Right lobe of liver (tissue), 6 donors: ENCODE data around the gene SMG7. TPM values are rescaled to one million over a fixed set of nuclear protein-coding genes. Genes with fewer than 3 reads are reported as not detected.

Experiments used
- ATAC-seq, 4 donors: fragments of 200-7000 bp; cut with Tn5 transposase; one replicate each; pipeline ENCODE4 v1.9.1; 2020; ENCODE audit warnings: mild to moderate bottlenecking in 4 of 4, moderate library complexity in 4 of 4
- DNase-seq, 3 donors: peaks; one replicate each; pipeline ENCODE4 v3.0.0-alpha.2; 2020
- H3K27ac ChIP-seq, 3 donors: fragments of 200-600 bp; one replicate each; pipeline ENCODE4 v1.8.0; 2022
- H3K27me3 ChIP-seq, 2 donors: fragments of 200-600 bp; one replicate each; pipeline ENCODE4 v1.8.0; 2022
- H3K36me3 ChIP-seq, 4 donors: fragments of 200-600 bp; sonication (generic) in 1 of 4; one replicate each; pipeline versions ENCODE4 v1.5.1 to v1.8.0; 2017 to 2022; ENCODE audit warnings: control low read depth in 1 of 4
- H3K4me1 ChIP-seq, 4 donors: fragments of 200-600 bp; sonication (generic) in 1 of 4; one replicate each; pipeline versions ENCODE4 v1.5.1 to v1.8.0; 2017 to 2022; ENCODE audit warnings: control low read depth in 1 of 4
- H3K4me3 ChIP-seq, 3 donors: fragments of 200-600 bp; one replicate each; pipeline ENCODE4 v1.8.0; 2022
- H3K9me3 ChIP-seq, 4 donors: fragments of 200-600 bp; sonication (generic) in 1 of 4; one replicate each; pipeline versions ENCODE4 v1.5.1 to v1.8.0; 2017 to 2022; ENCODE audit warnings: control low read depth in 1 of 4
- POLR2A ChIP-seq: fragments of 450-650 bp; IDR thresholded peaks from one replicate; pipeline ENCODE4 v1.6.1; 2017; ENCODE audit warnings: antibody characterized with exemption, mild to moderate bottlenecking
- WGBS: methylation state at CpG from one replicate; pipeline ENCODE4 v1.1.6; 2018; ENCODE audit warnings: low coverage, low lambda C conversion rate; ENCODE audit not compliant: insufficient coverage; ENCODE audit errors: missing lambda C conversion rate; 5-methylcytosine and 5-hydroxymethylcytosine counted together
- intact Hi-C, 2 donors: fragments of 100-400 bp; cut with DNase I; formaldehyde crosslinking; loops; one replicate each; pipeline versions ENCODE4 v1.11.2 to v1.14.1; 2022
- total RNA-seq, 6 experiments: library from RNA; depleted of rRNA in 2 of 6; stranded (reverse); fragments of >200 nt in 2 of 6; fragmentation: NEBNext Ultra II Directional in 3 of 6; extraction: Animal tissue kit (Norgen Biotek cat#: 25700) in 3 of 6; gene quantifications; one replicate each; pipeline versions ENCODE4 v1.1.0 to v1.2.4, GENCODE V29; 2016 to 2023
- TF ChIP-seq, protein P1 (sequence below), 4 donors: fragments of 200-600 bp in 3 of 4; fragments of 450-650 bp in 1 of 4; IDR thresholded peaks; one replicate each; pipeline versions ENCODE4 v1.5.1 to v1.8.0; 2016 to 2022; ENCODE audit warnings: antibody characterized with exemption in 4 of 4, mild to moderate bottlenecking in 2 of 4
- donor health status: DM: no; HTN: yes; CAD: no.
- donor health status: DM: no; HTN: no; CAD: no.
- donor health status: DM: no; HTN: no; CAD: no.
- donor health status: DM: no; HTN: yes; CAD: no.
- donor health status: DM: no; HTN: yes; CAD: no.

SMG7 gene
- total RNA-seq, 6 experiments from 2014 or later = 23.5 to 35.3 (median 25.2) TPM

DNA sequence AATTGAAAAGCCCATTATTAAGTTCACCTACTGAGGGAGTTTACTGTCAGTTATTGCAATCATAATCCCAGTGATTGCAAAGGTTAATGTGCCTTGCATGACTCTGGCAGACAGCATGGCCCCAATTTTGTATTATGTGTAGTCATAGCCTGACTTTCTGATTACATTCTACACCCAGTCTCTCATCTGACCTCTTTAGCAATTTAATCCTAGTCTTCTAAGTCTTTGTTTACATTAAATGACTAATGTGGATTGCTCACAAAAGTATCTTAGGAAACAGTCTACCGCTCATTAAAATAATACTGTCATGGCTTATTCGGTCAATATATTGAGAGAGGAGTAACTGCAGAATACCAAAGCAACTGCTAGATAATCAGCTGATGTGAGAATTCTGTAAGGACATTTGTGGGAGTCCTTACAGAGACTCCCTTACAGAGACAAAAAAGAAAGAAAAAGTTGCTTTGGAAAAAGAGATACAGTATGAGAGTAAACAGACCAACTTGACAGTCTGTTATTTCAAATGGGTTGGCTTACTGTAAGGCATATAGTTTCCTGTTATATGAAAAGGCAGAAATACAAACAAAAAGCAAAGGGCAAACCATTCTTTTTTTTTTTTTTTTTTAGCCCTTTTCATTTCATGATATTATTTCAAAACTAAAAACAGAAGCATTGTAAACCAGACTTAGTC is 42.8 kb downstream of the SMG7 start:
- peak in 3 of 4 donors; percentile 38 to 97 (median 76) for ATAC-seq
- no peak for TF ChIP-seq POLR2A
- TF ChIP-seq, protein P1, sequence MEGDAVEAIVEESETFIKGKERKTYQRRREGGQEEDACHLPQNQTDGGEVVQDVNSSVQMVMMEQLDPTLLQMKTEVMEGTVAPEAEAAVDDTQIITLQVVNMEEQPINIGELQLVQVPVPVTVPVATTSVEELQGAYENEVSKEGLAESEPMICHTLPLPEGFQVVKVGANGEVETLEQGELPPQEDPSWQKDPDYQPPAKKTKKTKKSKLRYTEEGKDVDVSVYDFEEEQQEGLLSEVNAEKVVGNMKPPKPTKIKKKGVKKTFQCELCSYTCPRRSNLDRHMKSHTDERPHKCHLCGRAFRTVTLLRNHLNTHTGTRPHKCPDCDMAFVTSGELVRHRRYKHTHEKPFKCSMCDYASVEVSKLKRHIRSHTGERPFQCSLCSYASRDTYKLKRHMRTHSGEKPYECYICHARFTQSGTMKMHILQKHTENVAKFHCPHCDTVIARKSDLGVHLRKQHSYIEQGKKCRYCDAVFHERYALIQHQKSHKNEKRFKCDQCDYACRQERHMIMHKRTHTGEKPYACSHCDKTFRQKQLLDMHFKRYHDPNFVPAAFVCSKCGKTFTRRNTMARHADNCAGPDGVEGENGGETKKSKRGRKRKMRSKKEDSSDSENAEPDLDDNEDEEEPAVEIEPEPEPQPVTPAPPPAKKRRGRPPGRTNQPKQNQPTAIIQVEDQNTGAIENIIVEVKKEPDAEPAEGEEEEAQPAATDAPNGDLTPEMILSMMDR (IDR thresholded peaks at IDR 0.05) = no peak
- H3K9me3 ChIP-seq = no peaks in the 10 kb centered on the region
- no peak for DNase-seq
- H3K27ac ChIP-seq = no peak overlapping the region
- WGBS = 55% methylated on average over 2 of the region's 2 CpGs
- peaks cover 0 to 24% (median 9%) of the 10 kb centered on the region in 4 donors for H3K36me3 ChIP-seq
- H3K4me3 ChIP-seq = no peak overlapping the region
- H3K27me3 ChIP-seq = no peaks in the 10 kb centered on the region
- intact Hi-C loops = no loop called here
- H3K4me1 ChIP-seq = peaks cover 0 to 12% (median 0%) of the 10 kb centered on the region in 4 donors

DNA sequence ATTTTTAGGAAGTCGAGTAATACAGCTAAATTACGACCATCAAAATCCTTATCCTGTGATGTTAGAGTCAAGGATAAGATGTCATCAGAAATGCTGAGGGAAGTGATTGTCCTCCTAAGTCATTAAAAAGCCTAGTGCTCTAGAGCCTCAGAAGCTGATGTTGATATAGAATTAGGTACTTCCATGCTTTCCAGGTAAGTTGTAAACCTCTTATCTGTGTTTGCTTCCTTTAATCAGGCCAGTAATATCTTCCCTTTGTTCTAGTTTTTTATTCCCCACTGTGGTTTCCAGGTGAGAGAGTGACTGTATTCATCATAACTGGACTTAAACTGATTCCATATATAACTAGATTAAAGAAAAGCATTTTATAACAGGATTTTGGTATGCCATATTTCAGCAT is 44.4 kb downstream of the SMG7 start:
- ATAC-seq (no peak), DNase-seq (no peak)
- Histone ChIP-seq H3K27ac (no peak overlapping the region), H3K4me1 (peaks cover 0 to 12% (median 0%) of the 10 kb centered on the region in 4 donors), H3K4me3 (no peak overlapping the region), H3K9me3 (no peaks in the 10 kb centered on the region), H3K27me3 (no peaks in the 10 kb centered on the region), H3K36me3 (peaks cover 0 to 24% (median 9%) of the 10 kb centered on the region in 4 donors)
- intact Hi-C loops = no loop called here
- 93% methylated on average over 2 of the region's 2 CpGs for WGBS
- TF ChIP-seq, protein P1 (IDR thresholded peaks at IDR 0.05) = no peak
- no peak for TF ChIP-seq POLR2A

DNA sequence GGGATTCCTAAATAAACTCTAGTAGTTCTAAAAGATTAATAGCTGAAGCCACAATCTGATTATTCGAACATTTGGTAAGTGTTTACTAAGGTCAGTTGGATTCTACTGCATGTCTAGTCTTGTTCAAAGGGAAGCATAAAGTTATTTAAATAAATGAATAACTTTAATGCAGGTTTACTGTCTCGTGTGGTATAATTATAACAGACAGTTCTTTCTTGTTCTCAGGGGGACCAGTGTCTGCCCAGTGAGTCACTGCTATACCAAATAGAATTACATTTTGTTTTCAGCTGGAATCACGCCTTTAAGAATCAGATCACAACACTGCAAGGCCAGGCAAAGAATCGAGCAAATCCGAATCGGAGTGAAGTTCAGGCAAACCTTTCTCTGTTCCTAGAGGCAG is 45.1 kb downstream of the SMG7 start:
- Histone ChIP-seq H3K36me3 (peaks cover 0 to 24% (median 9%) of the 10 kb centered on the region in 4 donors), H3K9me3 (no peaks in the 10 kb centered on the region), H3K4me3 (no peak overlapping the region), H3K27me3 (no peaks in the 10 kb centered on the region), H3K4me1 (peaks cover 0 to 12% (median 0%) of the 10 kb centered on the region in 4 donors), H3K27ac (no peak overlapping the region)
- intact Hi-C loops = no loop called here
- ATAC-seq = no peak
- 81% methylated on average over 5 of the region's 6 CpGs for WGBS
- no peak for DNase-seq
- TF ChIP-seq, protein P1 (IDR thresholded peaks at IDR 0.05) = no peak
- no peak for TF ChIP-seq POLR2A

DNA sequence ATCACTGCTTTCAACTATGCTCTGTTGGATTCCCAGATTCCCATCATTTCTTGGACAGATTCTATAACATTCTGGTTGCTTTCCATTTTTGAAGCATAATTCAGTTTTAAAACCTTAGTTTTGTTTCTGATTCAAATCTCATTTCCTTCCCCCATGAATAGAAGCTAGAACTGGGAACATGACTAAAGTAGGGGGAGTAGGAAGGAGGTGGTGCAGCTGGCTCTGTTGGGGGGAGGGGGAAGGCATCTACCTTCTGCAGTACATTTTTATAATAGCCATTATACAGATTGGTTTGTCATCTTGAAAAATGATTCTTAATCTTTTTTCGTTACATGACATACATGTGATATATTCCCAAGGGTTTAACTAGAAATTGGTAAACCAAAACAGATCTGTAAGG is 48.1 kb downstream of the SMG7 start:
- Histone ChIP-seq H3K4me3 (no peak overlapping the region), H3K36me3 (peaks cover 0 to 24% (median 11%) of the 10 kb centered on the region in 4 donors), H3K27ac (no peak overlapping the region), H3K4me1 (no peaks in the 10 kb centered on the region), H3K27me3 (no peaks in the 10 kb centered on the region), H3K9me3 (no peaks in the 10 kb centered on the region)
- 67% methylated on average over 1 of the region's 1 CpG for WGBS
- ATAC-seq (no peak), DNase-seq (no peak)
- TF ChIP-seq, protein P1 (IDR thresholded peaks at IDR 0.05) = no peak
- no peak for TF ChIP-seq POLR2A
- intact Hi-C loops = no loop called here
